Endothelial cell of umbilical vein (primary cell): ENCODE results near the gene IL10. TPM values are rescaled to one million over a fixed set of nuclear protein-coding genes. Genes with fewer than 3 reads are reported as not detected.

Source experiments
- BruUV-seq: library from RNA; stranded (reverse); fragments of 400-500 nt; replicated peaks from 2 replicates; lab custom pipeline; 2021; lab: Mats Ljungman, UMichigan
- CTCF ChIA-PET: fragments of 300-600, 350-600 bp; sonication (Branson Sonifier 250); formaldehyde crosslinking; loops from one replicate; lab custom pipeline; 2021; ENCODE audit warnings: antibody characterized with exemption, inconsistent platforms; lab: Charles Lee
- POLR2A ChIA-PET: fragments of 300-600, 350-600 bp; sonication (Branson Sonifier 250); formaldehyde crosslinking; loops from one replicate; lab custom pipeline; 2021; ENCODE audit warnings: antibody characterized with exemption, inconsistent platforms; lab: Charles Lee
- DNase-seq: peaks from one replicate; pipeline ENCODE4 v3.0.0-alpha.2; 2011; ENCODE audit warnings: low read depth, low spot score
- FAIRE-seq: peaks from 2 replicates; lab custom pipeline; 2011; peaks lifted over from hg19 to GRCh38; lab: Jason Lieb, UNC
- H2AFZ ChIP-seq: 2 replicates; pipeline ENCODE4 v1.6.0; 2012; ENCODE audit warnings: low read depth, low read length, control low read depth, inconsistent platforms
- H3K27ac ChIP-seq: 2 replicates; pipeline ENCODE4 v1.5.1; 2011; ENCODE audit warnings: low read depth, mild to moderate bottlenecking, control low read depth, low read length, moderate library complexity; ENCODE audit not compliant: insufficient read depth
- H3K27me3 ChIP-seq, 2 experiments: 2 replicates each; pipeline versions ENCODE4 v1.6.0 to v1.6.1; 2011; ENCODE audit warnings: low read length in 2 of 2, mixed read lengths in 1 of 2; ENCODE audit not compliant: control insufficient read depth in 2 of 2, insufficient read depth in 2 of 2
- H3K36me3 ChIP-seq, 2 experiments: 2 replicates in 1 of 2; 3 replicates in 1 of 2; pipeline ENCODE4 v1.5.1; 2011; ENCODE audit warnings: low read length in 2 of 2, mild to moderate bottlenecking in 1 of 2, moderate library complexity in 1 of 2; ENCODE audit not compliant: control insufficient read depth in 2 of 2, insufficient read depth in 2 of 2; ENCODE audit errors: extremely low read depth in 1 of 2
- H3K4me1 ChIP-seq: 3 replicates; pipeline ENCODE4 v1.5.1; 2011; ENCODE audit warnings: mild to moderate bottlenecking, low read length; ENCODE audit not compliant: control insufficient read depth, insufficient read depth; ENCODE audit errors: extremely low read depth
- H3K4me2 ChIP-seq: 2 replicates; pipeline ENCODE4 v1.6.1; 2011; ENCODE audit warnings: low read length, control low read depth, mixed read lengths; ENCODE audit not compliant: insufficient read depth
- H3K4me3 ChIP-seq, 3 experiments: fragments of 200-600 bp in 1 of 3; sonication (generic), shearing (Covaris generic) in 1 of 3; replicated peaks in 1 of 3; 2 replicates each; pipeline ENCODE4 v1.5.1; 2011 to 2016; ENCODE audit warnings: control low read depth in 3 of 3, low read length in 3 of 3, mild to moderate bottlenecking in 2 of 3, inconsistent platforms in 1 of 3, low read depth in 1 of 3, moderate library complexity in 1 of 3; ENCODE audit not compliant: insufficient read depth in 1 of 3
- H3K79me2 ChIP-seq: 2 replicates; pipeline ENCODE4 v1.6.0; 2012; ENCODE audit warnings: low read length, inconsistent platforms; ENCODE audit not compliant: control insufficient read depth, insufficient read depth
- H3K9ac ChIP-seq: replicated peaks from 2 replicates; pipeline ENCODE3; 2011; ENCODE audit warnings: low read length, control low read depth; ENCODE audit not compliant: insufficient read depth; ENCODE audit errors: extremely low read depth
- H3K9me1 ChIP-seq: replicated peaks from 3 replicates; pipeline ENCODE4 v1.6.0; 2011; ENCODE audit warnings: mild to moderate bottlenecking, low read length; ENCODE audit not compliant: control insufficient read depth, insufficient read depth; ENCODE audit errors: extremely low read depth
- H3K9me3 ChIP-seq: replicated peaks from 2 replicates; pipeline ENCODE4 v1.5.1; 2012; ENCODE audit warnings: low read length, inconsistent platforms; ENCODE audit not compliant: control insufficient read depth, insufficient read depth
- H4K20me1 ChIP-seq: replicated peaks from 2 replicates; pipeline ENCODE3; 2011; ENCODE audit warnings: mild to moderate bottlenecking, low read length; ENCODE audit not compliant: control insufficient read depth, insufficient read depth; ENCODE audit errors: extremely low read depth
- EZH2 ChIP-seq: IDR thresholded peaks from 2 replicates; pipeline ENCODE4 v1.6.1; 2012; ENCODE audit warnings: borderline replicate concordance, low read depth, mild to moderate bottlenecking, moderate library complexity, low read length, inconsistent platforms; ENCODE audit not compliant: severe bottlenecking
- FOS ChIP-seq: IDR thresholded peaks from 2 replicates; pipeline ENCODE4 v1.6.1; 2011; ENCODE audit warnings: mild to moderate bottlenecking, low read length, moderate library complexity, borderline replicate concordance; ENCODE audit not compliant: insufficient read depth
- GATA2 ChIP-seq: IDR thresholded peaks from 2 replicates; pipeline ENCODE4 v1.7.0; 2011; ENCODE audit warnings: low read depth, mild to moderate bottlenecking, moderate library complexity, mixed read lengths, low read length; ENCODE audit not compliant: insufficient read length, insufficient read depth
- JUN ChIP-seq: IDR thresholded peaks from 2 replicates; pipeline ENCODE4 v1.6.1; 2011; ENCODE audit warnings: borderline replicate concordance, low read depth; ENCODE audit not compliant: insufficient read length, insufficient read depth
- MYC ChIP-seq: IDR thresholded peaks from one replicate; pipeline ENCODE4 v1.6.1; 2011; ENCODE audit warnings: mild to moderate bottlenecking, low read depth, low read length
- POLR2A ChIP-seq: IDR thresholded peaks from 2 replicates; pipeline ENCODE4 v1.6.1; 2012; ENCODE audit warnings: low read depth, mild to moderate bottlenecking, control low read depth, low read length
- POLR2AphosphoS5 ChIP-seq: IDR thresholded peaks from 2 replicates; pipeline ENCODE4 v1.6.1; 2012; ENCODE audit warnings: low read depth, mild to moderate bottlenecking, control low read depth, low read length, moderate library complexity; ENCODE audit not compliant: insufficient read depth
- dilution Hi-C: fragments of 300-500 bp; cut with MboI; formaldehyde crosslinking; loops from one replicate; pipeline ENCODE4 v1.15.0; 2019; ENCODE audit warnings: low sequenced_read_pairs; ENCODE audit not compliant: extremely low pct_ligation_motif_present
- intact Hi-C: fragments of 100-400 bp; cut with micrococcal nuclease; formaldehyde crosslinking; loops from one replicate; pipeline ENCODE4 v1.10.0; 2022
- polyA plus RNA-seq, 4 experiments: library from polyadenylated mRNA; depleted of rRNA in 3 of 4; stranded (reverse) in 3 of 4; unstranded in 1 of 4; fragments of >200 nt; gene quantifications; 2 replicates each; pipeline versions ENCODE4 v1.2.1 to v1.2.3, GENCODE V29; 2011 to 2012; ENCODE audit warnings: missing spikeins in 1 of 4
- total RNA-seq: library from RNA; stranded (reverse); gene quantifications from 2 replicates; pipeline ENCODE4 v1.2.3, GENCODE V29; 2021
- TF ChIP-seq, protein P1 (sequence below), 2 donors: IDR thresholded peaks; 1 replicate in 1 of 2; 2 replicates in 1 of 2; pipeline ENCODE4 v1.5.1; 2011; ENCODE audit warnings: low read length in 2 of 2, mild to moderate bottlenecking in 2 of 2, moderate library complexity in 2 of 2, control low read depth in 1 of 2, inconsistent platforms in 1 of 2, low read depth in 1 of 2; ENCODE audit not compliant: insufficient read depth in 1 of 2; ENCODE audit errors: extremely low read depth in 1 of 2
- TF ChIP-seq, protein P2 (sequence below): IDR thresholded peaks from 2 replicates; pipeline ENCODE4 v1.6.1; 2011; ENCODE audit not compliant: insufficient read depth, insufficient read length

Gene IL10
- total and polyA plus RNA-seq, 2 donors (not counting 3 experiments of a cell fraction or from before 2014, with no cell fraction given), result not detected

DNA sequence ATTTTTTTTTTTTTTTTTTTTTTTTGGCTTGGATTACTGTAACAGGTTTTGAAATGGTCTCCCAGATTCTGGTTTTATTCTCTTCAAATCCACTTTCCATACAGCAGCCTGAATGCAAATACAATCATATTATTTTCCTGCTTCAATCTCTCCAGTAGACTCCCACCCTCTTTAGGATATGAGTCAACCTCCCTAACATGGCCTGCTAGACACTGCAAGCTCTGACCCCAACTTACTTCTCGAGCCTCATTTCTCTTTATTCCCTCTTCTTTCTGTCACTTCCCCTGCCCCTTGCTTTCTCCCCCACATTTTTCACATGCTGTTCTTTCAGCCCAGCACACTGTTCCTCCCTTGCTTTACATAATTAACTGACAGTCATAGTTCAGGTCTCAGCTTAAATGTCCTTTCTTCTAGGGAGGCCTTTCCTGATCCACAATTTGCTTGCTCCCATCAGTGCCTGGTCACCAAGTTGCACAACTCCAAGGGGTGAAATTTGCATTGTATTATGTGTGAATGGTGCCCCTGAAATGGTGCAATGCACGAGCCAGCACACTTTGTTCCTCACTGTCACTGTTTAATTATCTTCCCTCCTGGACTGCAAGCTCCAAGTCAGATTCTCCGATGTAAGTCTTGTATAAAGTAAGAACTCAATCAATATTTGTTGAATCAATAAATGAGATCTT lies 23.8 kb downstream of the IL10 start:
- TF ChIP-seq POLR2A (no peak), EZH2 (no peak), FOS (peak; percentile 36), JUN (no peak), MYC (no peak)
- intact Hi-C loops, result no loop called here
- Histone ChIP-seq H3K79me2 (no peaks in the 10 kb centered on the region), H3K36me3 (no peaks in the 10 kb centered on the region), H3K27me3 (peaks cover 8 to 9% of the 10 kb centered on the region in 2 experiments), H3K4me1 (no peaks in the 10 kb centered on the region), H3K9me3 (no peaks in the 10 kb centered on the region), H3K9ac (no peak overlapping the region), H2AFZ (no peak overlapping the region), H3K4me2 (no peak overlapping the region), H3K4me3 (no peak overlapping the region), H3K9me1 (no peaks in the 10 kb centered on the region), H4K20me1 (no peaks in the 10 kb centered on the region), H3K27ac (no peak overlapping the region)
- FAIRE-seq, result no peak
- peak; percentile 22 for DNase-seq
- CTCF ChIA-PET, result interaction anchor here (1.1 to 2.5 kb wide), 2 partner anchors 13 to 135 kb away, joined by 3 to 10 read pairs; no protein-coding TSS in a partner anchor
- POLR2A ChIA-PET, result interaction anchor here (0.6 to 0.7 kb wide), 2 partner anchors 17 to 26 kb away, joined by 3 to 4 read pairs; no protein-coding TSS in a partner anchor
- dilution Hi-C loops, result no loop called here
- BruUV-seq, result no TSS peak

DNA sequence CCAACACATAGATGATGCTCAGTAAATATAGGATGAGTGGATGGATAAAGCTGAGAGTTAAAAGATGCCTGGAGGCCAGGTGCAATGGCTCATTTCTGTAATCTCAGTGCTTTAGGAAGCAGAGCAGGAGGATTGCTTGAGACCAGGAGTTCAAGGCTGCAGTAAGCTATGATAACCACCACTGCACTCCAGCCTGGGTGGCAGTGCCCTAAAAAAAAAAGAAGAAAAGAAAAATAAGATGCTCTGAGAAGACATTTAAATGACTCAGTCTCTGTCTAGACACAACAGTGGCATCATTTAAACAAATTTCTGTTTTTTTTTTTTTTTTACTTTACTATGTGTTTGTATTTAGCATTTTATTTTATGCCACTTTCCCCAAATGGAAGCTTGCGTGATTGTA lies 27.0 kb downstream of the IL10 start:
- no peaks in the 10 kb centered on the region for H3K36me3 ChIP-seq
- CTCF ChIA-PET, result interaction anchor here (1.3 to 2.0 kb wide), 2 partner anchors 11 to 167 kb away, joined by 5 to 13 read pairs; no protein-coding TSS in a partner anchor
- TF ChIP-seq JUN, result no peak
- TF ChIP-seq, protein P1, sequence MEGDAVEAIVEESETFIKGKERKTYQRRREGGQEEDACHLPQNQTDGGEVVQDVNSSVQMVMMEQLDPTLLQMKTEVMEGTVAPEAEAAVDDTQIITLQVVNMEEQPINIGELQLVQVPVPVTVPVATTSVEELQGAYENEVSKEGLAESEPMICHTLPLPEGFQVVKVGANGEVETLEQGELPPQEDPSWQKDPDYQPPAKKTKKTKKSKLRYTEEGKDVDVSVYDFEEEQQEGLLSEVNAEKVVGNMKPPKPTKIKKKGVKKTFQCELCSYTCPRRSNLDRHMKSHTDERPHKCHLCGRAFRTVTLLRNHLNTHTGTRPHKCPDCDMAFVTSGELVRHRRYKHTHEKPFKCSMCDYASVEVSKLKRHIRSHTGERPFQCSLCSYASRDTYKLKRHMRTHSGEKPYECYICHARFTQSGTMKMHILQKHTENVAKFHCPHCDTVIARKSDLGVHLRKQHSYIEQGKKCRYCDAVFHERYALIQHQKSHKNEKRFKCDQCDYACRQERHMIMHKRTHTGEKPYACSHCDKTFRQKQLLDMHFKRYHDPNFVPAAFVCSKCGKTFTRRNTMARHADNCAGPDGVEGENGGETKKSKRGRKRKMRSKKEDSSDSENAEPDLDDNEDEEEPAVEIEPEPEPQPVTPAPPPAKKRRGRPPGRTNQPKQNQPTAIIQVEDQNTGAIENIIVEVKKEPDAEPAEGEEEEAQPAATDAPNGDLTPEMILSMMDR (IDR thresholded peaks at IDR 0.05; ENCODE audit: extremely low read depth in 1 of 2, insufficient read depth in 1 of 2, low read depth in 1 of 2, low read length in 2 of 2), result no peak
- no peak for TF ChIP-seq MYC
- no peak for TF ChIP-seq GATA2
- no peak for TF ChIP-seq EZH2
- no peak for TF ChIP-seq POLR2A
- TF ChIP-seq FOS, result no peak
- TF ChIP-seq, protein P2, sequence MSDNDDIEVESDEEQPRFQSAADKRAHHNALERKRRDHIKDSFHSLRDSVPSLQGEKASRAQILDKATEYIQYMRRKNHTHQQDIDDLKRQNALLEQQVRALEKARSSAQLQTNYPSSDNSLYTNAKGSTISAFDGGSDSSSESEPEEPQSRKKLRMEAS, result no peak
- TF ChIP-seq POLR2AphosphoS5, result no peak

More for the DNA sequence above, 27.0 kb downstream of the IL10 start:
- no peaks in the 10 kb centered on the region for H3K9me1 ChIP-seq
- FAIRE-seq, result no peak
- intact Hi-C loops (no loop called here), dilution Hi-C loops (no loop called here)
- H3K4me3 ChIP-seq, result no peak overlapping the region
- POLR2A ChIA-PET, result no interaction called here
- H3K4me2 ChIP-seq, result no peak overlapping the region
- peaks cover 5 to 11% of the 10 kb centered on the region in 2 experiments for H3K27me3 ChIP-seq
- H2AFZ ChIP-seq, result no peak overlapping the region
- no peak overlapping the region for H3K27ac ChIP-seq
- no peak for DNase-seq
- H3K79me2 ChIP-seq, result no peaks in the 10 kb centered on the region
- H3K9me3 ChIP-seq, result no peaks in the 10 kb centered on the region
- no peak overlapping the region for H3K9ac ChIP-seq
- H3K4me1 ChIP-seq, result no peaks in the 10 kb centered on the region
- no peaks in the 10 kb centered on the region for H4K20me1 ChIP-seq
- BruUV-seq, result no TSS peak
